HEK293 (cell line): Measurements from ENCODE around the gene CCDC8.

Source experiments
- TCF7L2 ChIP-seq: IDR thresholded peaks from 2 replicates; pipeline ENCODE4 v1.6.1; 2011; ENCODE audit warnings: low read depth, mild to moderate bottlenecking, inconsistent platforms, low read length, moderate library complexity, borderline replicate concordance
- YY1 ChIP-seq: fragments of 450-650 bp; formaldehyde crosslinking; IDR thresholded peaks from 2 replicates; pipeline ENCODE4 v1.5.1; 2018; ENCODE audit warnings: missing biosample characterization, missing genetic modification characterization
- ZBTB7A ChIP-seq: fragments of 450-650 bp; formaldehyde crosslinking; IDR thresholded peaks from 2 replicates; pipeline ENCODE4 v1.5.1; 2016; ENCODE audit warnings: low read depth, missing biosample characterization, missing genetic modification characterization
- ZBTB8A ChIP-seq: fragments of 450-650 bp; formaldehyde crosslinking; IDR thresholded peaks from 2 replicates; pipeline ENCODE4 v1.5.1; 2016; ENCODE audit warnings: missing biosample characterization, missing genetic modification characterization
- ZNF473 ChIP-seq: fragments of 450-650 bp; formaldehyde crosslinking; IDR thresholded peaks from 2 replicates; pipeline ENCODE4 v1.5.1; 2017; ENCODE audit warnings: missing biosample characterization, missing genetic modification characterization
- ZNF623 ChIP-seq: fragments of 450-650 bp; formaldehyde crosslinking; IDR thresholded peaks from 2 replicates; pipeline ENCODE4 v1.5.1; 2016; ENCODE audit warnings: missing biosample characterization, missing genetic modification characterization
- TF ChIP-seq, protein P1 (sequence below): fragments of 450-650 bp; formaldehyde crosslinking; IDR thresholded peaks from 2 replicates; pipeline ENCODE4 v1.5.1; 2016; ENCODE audit warnings: missing biosample characterization, missing genetic modification characterization

- TF ChIP-seq, protein P1, sequence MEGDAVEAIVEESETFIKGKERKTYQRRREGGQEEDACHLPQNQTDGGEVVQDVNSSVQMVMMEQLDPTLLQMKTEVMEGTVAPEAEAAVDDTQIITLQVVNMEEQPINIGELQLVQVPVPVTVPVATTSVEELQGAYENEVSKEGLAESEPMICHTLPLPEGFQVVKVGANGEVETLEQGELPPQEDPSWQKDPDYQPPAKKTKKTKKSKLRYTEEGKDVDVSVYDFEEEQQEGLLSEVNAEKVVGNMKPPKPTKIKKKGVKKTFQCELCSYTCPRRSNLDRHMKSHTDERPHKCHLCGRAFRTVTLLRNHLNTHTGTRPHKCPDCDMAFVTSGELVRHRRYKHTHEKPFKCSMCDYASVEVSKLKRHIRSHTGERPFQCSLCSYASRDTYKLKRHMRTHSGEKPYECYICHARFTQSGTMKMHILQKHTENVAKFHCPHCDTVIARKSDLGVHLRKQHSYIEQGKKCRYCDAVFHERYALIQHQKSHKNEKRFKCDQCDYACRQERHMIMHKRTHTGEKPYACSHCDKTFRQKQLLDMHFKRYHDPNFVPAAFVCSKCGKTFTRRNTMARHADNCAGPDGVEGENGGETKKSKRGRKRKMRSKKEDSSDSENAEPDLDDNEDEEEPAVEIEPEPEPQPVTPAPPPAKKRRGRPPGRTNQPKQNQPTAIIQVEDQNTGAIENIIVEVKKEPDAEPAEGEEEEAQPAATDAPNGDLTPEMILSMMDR (tag by site-specific recombination): no peak
- no peak for TF ChIP-seq ZBTB8A
- no peak for TF ChIP-seq TCF7L2
- no peak for TF ChIP-seq ZNF623 (tag by site-specific recombination)
- no peak for TF ChIP-seq ZNF473 (tag by site-specific recombination)
- no peak for TF ChIP-seq ZBTB7A (tag by site-specific recombination)
- no peak for TF ChIP-seq YY1 (tag by site-specific recombination)
Measured at GRCh38 chr19:46385636-46386035, 27.7 kb downstream of the CCDC8 start.
